Upper lobe of left lung (tissue), 6 donors: ENCODE results near the gene ITGAX. TPM values are rescaled to one million over a fixed set of nuclear protein-coding genes. Genes with fewer than 3 reads are reported as not detected.
A peak's percentile ranks its signal among the peaks of the same experiment; 100 is the strongest.

ENCODE experiments used
- ATAC-seq, 2 donors: fragments of 200-7000 bp; cut with Tn5 transposase; one replicate each; pipeline ENCODE4 v1.9.1; 2022; ENCODE audit warnings: mild to moderate bottlenecking in 2 of 2, moderate library complexity in 2 of 2; ENCODE audit not compliant: low FRiP score in 2 of 2
- DNase-seq, 2 donors: peaks; one replicate each; pipeline ENCODE4 v3.0.0-alpha.2; 2019 to 2020
- H3K27ac ChIP-seq, 4 donors: fragments of 200-600 bp; sonication (generic); one replicate each; pipeline ENCODE4 v1.5.1; 2016 to 2019
- H3K27me3 ChIP-seq, 4 donors: fragments of 200-600 bp; sonication (generic); one replicate each; pipeline ENCODE4 v1.5.1; 2017 to 2019
- H3K36me3 ChIP-seq, 4 donors: fragments of 200-600 bp; sonication (generic); one replicate each; pipeline ENCODE4 v1.5.1; 2016 to 2019
- H3K4me1 ChIP-seq, 4 donors: fragments of 200-600 bp; sonication (generic); one replicate each; pipeline ENCODE4 v1.5.1; 2018 to 2019
- H3K4me3 ChIP-seq, 4 donors: fragments of 200-600 bp; sonication (generic); one replicate each; pipeline ENCODE4 v1.5.1; 2017 to 2019; ENCODE audit warnings: mild to moderate bottlenecking in 2 of 4, moderate library complexity in 1 of 4
- H3K9me3 ChIP-seq, 4 donors: fragments of 200-600 bp; sonication (generic); one replicate each; pipeline ENCODE4 v1.5.1; 2018 to 2019
- EP300 ChIP-seq, 4 donors: sonication (generic); formaldehyde crosslinking; IDR thresholded peaks; one replicate each; pipeline ENCODE4 v1.5.1; 2017; ENCODE audit warnings: antibody characterized with exemption in 4 of 4, control low read depth in 2 of 4
- POLR2A ChIP-seq, 4 donors: fragments of 450-650 bp; IDR thresholded peaks; one replicate each; pipeline ENCODE4 v1.5.1; 2016 to 2017; ENCODE audit warnings: antibody characterized with exemption in 4 of 4, mild to moderate bottlenecking in 2 of 4
- POLR2AphosphoS5 ChIP-seq, 2 donors: sonication (generic); formaldehyde crosslinking; IDR thresholded peaks; one replicate each; pipeline ENCODE4 v1.5.1; 2017; ENCODE audit warnings: antibody characterized with exemption in 2 of 2
- WGBS, 2 donors: methylation state at CpG; one replicate each; pipeline ENCODE4 v1.1.5; 2017 to 2018; 5-methylcytosine and 5-hydroxymethylcytosine counted together
- total RNA-seq, 6 donors: library from RNA; depleted of rRNA in 4 of 6; stranded (reverse); fragments of >200 nt in 4 of 6; gene quantifications; one replicate each; pipeline versions ENCODE4 v1.1.0 to v1.2.1, GENCODE V29; 2016 to 2021
- TF ChIP-seq, protein P1 (sequence below), 6 experiments: fragments of 450-650 bp in 4 of 6; fragments of 200-600 bp in 2 of 6; sonication (generic) in 2 of 6; IDR thresholded peaks; one replicate each; pipeline ENCODE4 v1.5.1; 2016 to 2019; ENCODE audit warnings: antibody characterized with exemption in 6 of 6
- donor health status: DM: no; HTN: no; CAD: no; lungs with moderate emphysema.
- donor health status: DM: no; HTN: yes; CAD: no; lungs with severe emphysema.

Gene ITGAX
- total RNA-seq, 6 donors from 2014 or later = 24.0 to 318 (median 134) TPM

DNA sequence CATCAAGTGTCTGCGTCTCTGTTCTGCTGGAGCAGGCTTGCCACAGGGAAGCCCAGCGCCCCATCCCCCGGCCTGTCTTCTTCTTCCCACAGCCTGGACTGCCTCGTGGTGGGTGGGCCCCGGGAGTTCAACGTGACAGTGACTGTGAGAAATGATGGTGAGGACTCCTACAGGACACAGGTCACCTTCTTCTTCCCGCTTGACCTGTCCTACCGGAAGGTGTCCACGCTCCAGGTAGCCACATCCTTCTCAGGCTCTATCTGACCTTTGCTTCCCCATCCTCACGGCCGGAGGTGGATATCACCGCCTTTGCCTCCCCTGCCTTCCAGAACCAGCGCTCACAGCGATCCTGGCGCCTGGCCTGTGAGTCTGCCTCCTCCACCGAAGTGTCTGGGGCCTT lies 29.8 kb upstream of the ITGAX start:
- Histone ChIP-seq H3K4me1 (no peaks in the 10 kb centered on the region), H3K27me3 (peaks cover 0 to under 1% (median 0%) of the 10 kb centered on the region in 4 donors), H3K9me3 (peaks cover 8 to 21% (median 10%) of the 10 kb centered on the region in 4 donors), H3K4me3 (no peak overlapping the region), H3K36me3 (peaks cover 0 to 3% (median 0%) of the 10 kb centered on the region in 4 donors), H3K27ac (no peak overlapping the region)
- no peak for TF ChIP-seq EP300 (IDR thresholded peaks at IDR 0.05)
- TF ChIP-seq POLR2AphosphoS5 (IDR thresholded peaks at IDR 0.05) = no peak
- no peak for TF ChIP-seq POLR2A (IDR thresholded peaks at IDR 0.05)
- TF ChIP-seq, protein P1, sequence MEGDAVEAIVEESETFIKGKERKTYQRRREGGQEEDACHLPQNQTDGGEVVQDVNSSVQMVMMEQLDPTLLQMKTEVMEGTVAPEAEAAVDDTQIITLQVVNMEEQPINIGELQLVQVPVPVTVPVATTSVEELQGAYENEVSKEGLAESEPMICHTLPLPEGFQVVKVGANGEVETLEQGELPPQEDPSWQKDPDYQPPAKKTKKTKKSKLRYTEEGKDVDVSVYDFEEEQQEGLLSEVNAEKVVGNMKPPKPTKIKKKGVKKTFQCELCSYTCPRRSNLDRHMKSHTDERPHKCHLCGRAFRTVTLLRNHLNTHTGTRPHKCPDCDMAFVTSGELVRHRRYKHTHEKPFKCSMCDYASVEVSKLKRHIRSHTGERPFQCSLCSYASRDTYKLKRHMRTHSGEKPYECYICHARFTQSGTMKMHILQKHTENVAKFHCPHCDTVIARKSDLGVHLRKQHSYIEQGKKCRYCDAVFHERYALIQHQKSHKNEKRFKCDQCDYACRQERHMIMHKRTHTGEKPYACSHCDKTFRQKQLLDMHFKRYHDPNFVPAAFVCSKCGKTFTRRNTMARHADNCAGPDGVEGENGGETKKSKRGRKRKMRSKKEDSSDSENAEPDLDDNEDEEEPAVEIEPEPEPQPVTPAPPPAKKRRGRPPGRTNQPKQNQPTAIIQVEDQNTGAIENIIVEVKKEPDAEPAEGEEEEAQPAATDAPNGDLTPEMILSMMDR (IDR thresholded peaks at IDR 0.05) = no peak
- WGBS, 2 donors = 77 to 83% methylated on average over 16 of the region's 16 CpGs
- DNase-seq (peak in 1 of 2 donors; percentile 32), ATAC-seq (no peak)

DNA sequence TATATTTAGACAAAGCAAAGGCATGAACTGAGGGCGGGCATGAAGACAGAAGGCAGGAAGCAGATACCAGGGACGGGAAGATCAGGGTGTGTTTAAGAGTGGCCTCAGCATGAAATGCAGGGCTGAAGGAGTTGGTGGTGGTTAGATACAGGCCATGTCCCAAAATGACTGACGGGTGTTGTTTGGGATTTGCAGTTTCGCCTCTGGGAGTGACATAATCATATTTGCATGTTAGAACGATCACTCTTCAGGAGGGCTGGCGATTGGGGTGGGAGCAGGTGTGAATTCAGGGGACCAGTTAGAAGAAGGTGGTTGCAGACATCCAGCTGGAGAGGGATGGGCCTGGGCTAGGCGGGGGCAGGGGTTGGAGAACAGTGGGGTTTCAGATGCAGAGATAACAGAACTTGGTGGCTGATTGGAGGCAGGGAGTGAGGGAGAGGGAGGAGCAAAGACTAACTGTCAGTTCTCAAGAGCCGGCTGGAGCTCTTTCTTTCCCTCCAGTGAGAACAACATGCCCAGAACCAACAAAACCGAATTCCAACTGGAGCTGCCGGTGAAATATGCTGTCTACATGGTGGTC lies 27.2 kb upstream of the ITGAX start:
- Histone ChIP-seq H3K36me3 (no peaks in the 10 kb centered on the region), H3K27ac (no peak overlapping the region), H3K4me3 (no peak overlapping the region), H3K9me3 (peaks cover 0 to 10% (median 2%) of the 10 kb centered on the region in 4 donors), H3K27me3 (peaks cover 0 to 12% (median 0%) of the 10 kb centered on the region in 4 donors), H3K4me1 (peaks cover 0 to 9% (median 4%) of the 10 kb centered on the region in 4 donors)
- DNase-seq = no peak
- 32 to 42% methylated on average over 9 to 10 of the region's 10 CpGs for WGBS, 2 donors
- no peak for ATAC-seq
- TF ChIP-seq POLR2A (IDR thresholded peaks at IDR 0.05) = no peak
- TF ChIP-seq POLR2AphosphoS5 (IDR thresholded peaks at IDR 0.05) = no peak

DNA sequence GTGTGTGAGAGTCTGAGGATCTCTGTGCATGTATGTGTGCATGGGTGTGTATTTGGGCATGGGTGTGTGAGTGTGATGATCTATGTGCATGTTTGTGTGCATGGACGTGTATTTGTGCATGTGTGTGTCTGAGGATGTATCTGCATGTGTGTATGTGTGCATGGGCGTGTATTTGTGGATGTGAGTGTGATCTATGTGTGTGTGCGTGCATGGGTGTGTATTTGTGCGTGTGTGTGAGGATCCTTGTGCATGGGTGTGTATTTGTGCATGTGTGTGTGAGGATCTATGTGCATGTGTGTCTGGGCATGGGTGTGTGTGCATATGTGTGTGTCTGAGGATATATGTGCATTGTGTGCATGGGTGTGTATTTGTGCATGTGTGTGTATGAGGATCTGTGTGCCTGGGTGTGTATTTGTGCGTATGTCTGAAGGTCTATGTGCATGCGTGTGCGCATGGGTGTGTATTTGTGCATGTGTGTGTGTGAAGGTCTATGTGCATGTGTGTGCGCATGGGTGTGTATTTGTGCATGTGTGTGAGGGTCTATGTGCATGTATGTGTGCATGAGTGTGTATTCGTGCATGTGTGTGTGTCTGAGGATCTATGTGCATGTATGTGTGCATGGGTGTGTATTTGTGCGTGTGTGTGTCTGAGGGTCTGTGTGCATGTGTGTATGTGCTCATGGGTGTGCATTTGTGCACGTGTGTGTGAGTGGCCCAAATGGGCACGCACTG lies 26.5 kb upstream of the ITGAX start:
- Histone ChIP-seq H3K4me3 (no peak overlapping the region), H3K9me3 (peaks cover 0 to 5% (median 0%) of the 10 kb centered on the region in 4 donors), H3K36me3 (no peaks in the 10 kb centered on the region), H3K27me3 (peaks cover 0 to 12% (median 0%) of the 10 kb centered on the region in 4 donors), H3K4me1 (peaks cover 0 to 9% (median 4%) of the 10 kb centered on the region in 4 donors), H3K27ac (no peak overlapping the region)
- ATAC-seq = no peak
- DNase-seq = no peak
- TF ChIP-seq, protein P1 (IDR thresholded peaks at IDR 0.05) = no peak
- TF ChIP-seq POLR2A (IDR thresholded peaks at IDR 0.05) (no peak), EP300 (IDR thresholded peaks at IDR 0.05) (no peak), POLR2AphosphoS5 (IDR thresholded peaks at IDR 0.05) (no peak)
- WGBS, 2 donors = 79 to 82% methylated on average over 11 to 12 of the region's 12 CpGs

DNA sequence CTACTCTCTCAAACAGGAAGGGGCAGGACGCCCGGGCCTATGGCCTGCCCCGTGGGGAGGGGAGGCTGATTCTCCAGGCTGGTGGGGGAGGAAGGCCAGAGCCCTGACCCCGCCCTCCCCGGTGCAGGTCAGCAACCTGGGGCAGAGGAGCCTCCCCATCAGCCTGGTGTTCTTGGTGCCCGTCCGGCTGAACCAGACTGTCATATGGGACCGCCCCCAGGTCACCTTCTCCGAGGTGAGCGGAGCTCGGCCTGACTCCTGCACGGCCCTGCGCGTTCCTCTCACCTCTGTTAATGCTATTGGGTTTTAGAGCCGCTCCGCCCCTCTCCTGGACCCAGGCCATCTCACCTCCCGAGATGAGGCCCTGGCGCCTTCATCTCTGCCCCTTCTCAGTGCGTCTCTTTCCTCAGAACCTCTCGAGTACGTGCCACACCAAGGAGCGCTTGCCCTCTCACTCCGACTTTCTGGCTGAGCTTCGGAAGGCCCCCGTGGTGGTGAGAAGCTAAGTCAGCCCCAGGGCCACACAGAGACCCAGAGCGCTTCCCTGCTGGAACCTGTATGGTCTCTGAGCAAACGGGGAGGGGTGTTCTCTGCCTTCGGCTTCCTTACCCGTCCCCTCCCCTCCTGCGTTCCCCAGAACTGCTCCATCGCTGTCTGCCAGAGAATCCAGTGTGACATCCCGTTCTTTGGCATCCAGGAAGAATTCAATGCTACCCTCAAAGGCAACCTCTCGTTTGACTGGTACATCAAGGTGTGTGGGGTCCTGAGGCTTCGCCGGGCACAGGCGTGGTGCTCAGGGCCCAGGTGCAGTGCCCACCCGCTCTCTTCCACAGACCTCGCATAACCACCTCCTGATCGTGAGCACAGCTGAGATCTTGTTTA lies 25.1 kb upstream of the ITGAX start:
- Histone ChIP-seq H3K36me3 (no peaks in the 10 kb centered on the region), H3K9me3 (no peaks in the 10 kb centered on the region), H3K27me3 (peaks cover 0 to 12% (median 0%) of the 10 kb centered on the region in 4 donors), H3K27ac (no peak overlapping the region), H3K4me3 (no peak overlapping the region), H3K4me1 (peaks cover 0 to 9% (median 4%) of the 10 kb centered on the region in 4 donors)
- TF ChIP-seq POLR2AphosphoS5 (IDR thresholded peaks at IDR 0.05) = no peak
- TF ChIP-seq, protein P1 (IDR thresholded peaks at IDR 0.05) = no peak
- TF ChIP-seq POLR2A (IDR thresholded peaks at IDR 0.05) = no peak
- TF ChIP-seq EP300 (IDR thresholded peaks at IDR 0.05) = no peak
- peak in 1 of 2 donors; percentile 38 for DNase-seq
- WGBS, 2 donors = 55 to 57% methylated on average over 24 to 38 of the region's 39 CpGs
- no peak for ATAC-seq

DNA sequence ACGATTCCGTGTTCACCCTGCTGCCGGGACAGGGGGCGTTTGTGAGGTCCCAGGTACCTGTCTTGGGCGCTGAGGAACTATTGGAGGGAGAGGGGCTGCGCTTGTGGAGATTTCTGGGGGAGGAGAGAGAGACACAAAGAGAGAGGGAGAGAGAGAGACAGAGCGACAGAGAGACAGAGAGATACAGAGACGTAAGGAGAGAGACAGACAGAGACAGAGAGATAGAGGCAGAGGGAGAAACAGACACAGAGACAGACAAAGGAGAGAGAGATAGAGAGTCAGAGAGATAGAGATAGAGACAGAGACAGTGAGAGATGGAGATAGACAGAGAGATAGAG lies 24.5 kb upstream of the ITGAX start:
- TF ChIP-seq POLR2A (IDR thresholded peaks at IDR 0.05) (no peak), POLR2AphosphoS5 (IDR thresholded peaks at IDR 0.05) (no peak), EP300 (IDR thresholded peaks at IDR 0.05) (no peak)
- TF ChIP-seq, protein P1 (IDR thresholded peaks at IDR 0.05) = no peak
- no peak for ATAC-seq
- Histone ChIP-seq H3K4me1 (peaks cover 0 to 9% (median 4%) of the 10 kb centered on the region in 4 donors), H3K9me3 (no peaks in the 10 kb centered on the region), H3K27me3 (peaks cover 0 to 12% (median 0%) of the 10 kb centered on the region in 4 donors), H3K36me3 (no peaks in the 10 kb centered on the region), H3K27ac (no peak overlapping the region), H3K4me3 (no peak overlapping the region)
- no peak for DNase-seq
- WGBS, 2 donors = 35 to 53% methylated on average over 8 of the region's 8 CpGs
